HCT116 (cell line): ENCODE data around the gene PLEKHG3. TPM values are rescaled to one million over a fixed set of nuclear protein-coding genes. Genes with fewer than 3 reads are reported as not detected.

Source experiments
- ATAC-seq: fragments of 200-7000 bp; cut with Tn5 transposase; 2 replicates; pipeline ENCODE4 v1.9.1; 2020; ENCODE audit warnings: mild to moderate bottlenecking, moderate library complexity
- BruUV-seq: library from RNA; stranded (reverse); fragments of 400-500 nt; replicated peaks from 2 replicates; lab custom pipeline; 2021; lab: Mats Ljungman, UMichigan
- CTCF ChIA-PET: fragments of 300-600 bp; sonication (Branson Sonifier 250); formaldehyde crosslinking; loops from one replicate; lab custom pipeline; 2021; ENCODE audit warnings: antibody characterized with exemption; lab: Charles Lee
- POLR2A ChIA-PET: fragments of 300-600, 350-600 bp; sonication (Branson Sonifier 250); formaldehyde crosslinking; loops from one replicate; lab custom pipeline; 2021; ENCODE audit warnings: antibody characterized with exemption; lab: Charles Lee
- RAD21 ChIA-PET, 2 experiments: fragments of 300-600 bp; sonication (Branson Sonifier 250); formaldehyde crosslinking; loops; one replicate each; lab custom pipeline; 2023; ENCODE audit warnings: low total read pairs in 2 of 2; ENCODE audit not compliant: uncharacterized antibody in 2 of 2, unreplicated experiment in 2 of 2, low non-redundant PET in 1 of 2; lab: Charles Lee
- DNase-seq: peaks from one replicate; pipeline ENCODE4 v3.0.0-alpha.2; 2010; ENCODE audit warnings: low read depth, low spot score
- H2AFZ ChIP-seq: fragments of 200-600 bp; shearing (Covaris generic), sonication (generic); 2 replicates; pipeline ENCODE4 v1.6.1; 2017; ENCODE audit warnings: low read depth, mixed run types, mixed read lengths, antibody characterized with exemption, low read length; ENCODE audit not compliant: poor library complexity, severe bottlenecking
- H3K27ac ChIP-seq: 2 replicates; pipeline ENCODE4 v1.5.1; 2012; ENCODE audit warnings: low read depth, low read length
- H3K27me3 ChIP-seq: fragments of 200-600 bp; sonication (generic); 2 replicates; pipeline ENCODE4 v1.6.1; 2016; ENCODE audit warnings: mixed run types, low read length, mixed read lengths; ENCODE audit not compliant: insufficient read depth
- H3K36me3 ChIP-seq, 2 experiments: fragments of 200-500 bp in 1 of 2; fragments of 200-600 bp in 1 of 2; sonication (Bioruptor generic) in 1 of 2; sonication (generic) in 1 of 2; 2 replicates each; pipeline versions ENCODE4 v1.5.1 to v1.6.1; 2014 to 2016; ENCODE audit warnings: low read length in 2 of 2, inconsistent platforms in 1 of 2, mixed read lengths in 1 of 2, mixed run types in 1 of 2; ENCODE audit not compliant: insufficient read depth in 2 of 2, control insufficient read depth in 1 of 2
- H3K4me1 ChIP-seq, 2 experiments: fragments of 200-600 bp in 1 of 2; sonication (generic) in 1 of 2; 2 replicates each; pipeline versions ENCODE4 v1.5.1 to v1.6.1; 2012 to 2017; ENCODE audit warnings: low read length in 2 of 2, inconsistent platforms in 1 of 2, mild to moderate bottlenecking in 1 of 2, mixed read lengths in 1 of 2, mixed run types in 1 of 2, moderate library complexity in 1 of 2; ENCODE audit not compliant: insufficient read depth in 2 of 2, control insufficient read depth in 1 of 2
- H3K4me2 ChIP-seq: fragments of 200-600 bp; sonication (generic); 2 replicates; pipeline ENCODE4 v1.6.1; 2017; ENCODE audit warnings: mixed run types, low read length, mixed read lengths
- H3K4me3 ChIP-seq, 2 experiments: fragments of 200-600 bp in 1 of 2; sonication (generic) in 1 of 2; replicated peaks in 1 of 2; 2 replicates each; pipeline ENCODE4 v1.5.1; 2011 to 2016; ENCODE audit warnings: low read length in 2 of 2, control low read depth in 1 of 2, low read depth in 1 of 2, mild to moderate bottlenecking in 1 of 2, mixed read lengths in 1 of 2, mixed run types in 1 of 2
- H3K79me2 ChIP-seq: fragments of 200-600 bp; sonication (generic); 2 replicates; pipeline ENCODE4 v1.6.1; 2017; ENCODE audit warnings: mild to moderate bottlenecking, mixed run types, low read length, moderate library complexity, mixed read lengths; ENCODE audit not compliant: insufficient read depth
- H3K9ac ChIP-seq: fragments of 200-600 bp; sonication (generic); 2 replicates; pipeline ENCODE4 v1.6.1; 2016; ENCODE audit warnings: low read length, mixed read lengths
- H3K9me2 ChIP-seq: fragments of 200-600 bp; sonication (generic), shearing (Covaris generic); 2 replicates; pipeline ENCODE4 v1.6.1; 2017; ENCODE audit warnings: mixed run types, mild to moderate bottlenecking, moderate library complexity; ENCODE audit not compliant: insufficient read depth
- H3K9me3 ChIP-seq, 2 experiments: fragments of 200-500 bp in 1 of 2; fragments of 200-600 bp in 1 of 2; sonication (Bioruptor generic) in 1 of 2; sonication (generic) in 1 of 2; 2 replicates each; pipeline ENCODE4 v1.6.1; 2014 to 2017; ENCODE audit warnings: low read length in 2 of 2, mixed read lengths in 2 of 2, inconsistent platforms in 1 of 2, low read depth in 1 of 2, mild to moderate bottlenecking in 1 of 2, mixed run types in 1 of 2, moderate library complexity in 1 of 2; ENCODE audit not compliant: control insufficient read depth in 1 of 2, insufficient read depth in 1 of 2
- H4K20me1 ChIP-seq: fragments of 200-600 bp; sonication (generic), shearing (Covaris generic); 2 replicates; pipeline ENCODE4 v1.6.1; 2017; ENCODE audit warnings: mixed run types, mild to moderate bottlenecking, moderate library complexity; ENCODE audit not compliant: insufficient read depth
- CBX3 ChIP-seq: IDR thresholded peaks from 2 replicates; pipeline ENCODE4 v1.6.1; 2012; ENCODE audit warnings: low read depth
- CEBPB ChIP-seq: IDR thresholded peaks from 2 replicates; pipeline ENCODE4 v1.6.1; 2012; ENCODE audit warnings: low read depth
- EGR1 ChIP-seq: IDR thresholded peaks from 2 replicates; pipeline ENCODE4 v1.6.1; 2012; ENCODE audit warnings: low read depth
- ELF1 ChIP-seq: IDR thresholded peaks from 2 replicates; pipeline ENCODE4 v1.6.1; 2012; ENCODE audit warnings: low read depth, borderline replicate concordance
- EZH2 ChIP-seq: fragments of 200-600 bp; sonication (generic); IDR thresholded peaks from 2 replicates; pipeline ENCODE4 v1.6.1; 2017; ENCODE audit warnings: antibody characterized with exemption, mixed run types
- FOSL1 ChIP-seq: IDR thresholded peaks from 2 replicates; pipeline ENCODE4 v1.6.1; 2012; ENCODE audit warnings: low read depth
- JUND ChIP-seq: IDR thresholded peaks from 2 replicates; pipeline ENCODE4 v1.6.1; 2012
- MAX ChIP-seq: IDR thresholded peaks from 2 replicates; pipeline ENCODE4 v1.6.1; 2012
- POLR2A ChIP-seq: IDR thresholded peaks from 2 replicates; pipeline ENCODE4 v1.7.0; 2011; ENCODE audit warnings: borderline replicate concordance; ENCODE audit not compliant: insufficient read depth, insufficient read length; ENCODE audit errors: extremely low read depth
- POLR2AphosphoS5 ChIP-seq: IDR thresholded peaks from 2 replicates; pipeline ENCODE4 v1.6.1; 2011; ENCODE audit warnings: mild to moderate bottlenecking, low read depth, low read length, moderate library complexity
- REST ChIP-seq: IDR thresholded peaks from 2 replicates; pipeline ENCODE4 v1.6.1; 2012; ENCODE audit warnings: low read depth
- SIN3A ChIP-seq: IDR thresholded peaks from 2 replicates; pipeline ENCODE4 v1.6.1; 2012; ENCODE audit warnings: low read depth
- SP1 ChIP-seq: IDR thresholded peaks from 2 replicates; pipeline ENCODE4 v1.6.1; 2012; ENCODE audit warnings: low read depth
- SRF ChIP-seq: IDR thresholded peaks from 2 replicates; pipeline ENCODE4 v1.6.1; 2012; ENCODE audit warnings: low read depth
- TCF7L2 ChIP-seq: IDR thresholded peaks from 2 replicates; pipeline ENCODE4 v1.7.0; 2011; ENCODE audit warnings: borderline replicate concordance, inconsistent platforms; ENCODE audit not compliant: insufficient read depth, insufficient read length; ENCODE audit errors: extremely low read depth
- YY1 ChIP-seq: IDR thresholded peaks from 2 replicates; pipeline ENCODE4 v1.6.1; 2011; ENCODE audit warnings: low read length, low read depth, moderate library complexity, mild to moderate bottlenecking; ENCODE audit not compliant: insufficient replicate concordance; ENCODE audit errors: extremely low read depth
- ZBTB33 ChIP-seq: IDR thresholded peaks from 2 replicates; pipeline ENCODE4 v1.6.1; 2011; ENCODE audit warnings: mild to moderate bottlenecking, low read length, moderate library complexity; ENCODE audit not compliant: insufficient replicate concordance; ENCODE audit errors: extremely low read depth
- ZNF274 ChIP-seq: fragments of 200-500 bp; sonication (Bioruptor generic); IDR thresholded peaks from 2 replicates; pipeline ENCODE4 v1.6.1; 2014; ENCODE audit warnings: mild to moderate bottlenecking, low read depth, low read length, inconsistent platforms
- intact Hi-C: fragments of 100-400 bp; cut with micrococcal nuclease; formaldehyde crosslinking; loops from 2 replicates; pipeline ENCODE4 v1.10.0; 2022
- total RNA-seq: library from RNA; stranded (reverse); gene quantifications from one replicate; pipeline ENCODE4 v1.2.1, GENCODE V29; 2021; ENCODE audit not compliant: unreplicated experiment
- TF ChIP-seq, protein P1 (sequence below): IDR thresholded peaks from 2 replicates; pipeline ENCODE4 v1.6.1; 2012

Gene PLEKHG3
- total RNA-seq, 1 experiment from 2014 or later, result 55.6 TPM

DNA sequence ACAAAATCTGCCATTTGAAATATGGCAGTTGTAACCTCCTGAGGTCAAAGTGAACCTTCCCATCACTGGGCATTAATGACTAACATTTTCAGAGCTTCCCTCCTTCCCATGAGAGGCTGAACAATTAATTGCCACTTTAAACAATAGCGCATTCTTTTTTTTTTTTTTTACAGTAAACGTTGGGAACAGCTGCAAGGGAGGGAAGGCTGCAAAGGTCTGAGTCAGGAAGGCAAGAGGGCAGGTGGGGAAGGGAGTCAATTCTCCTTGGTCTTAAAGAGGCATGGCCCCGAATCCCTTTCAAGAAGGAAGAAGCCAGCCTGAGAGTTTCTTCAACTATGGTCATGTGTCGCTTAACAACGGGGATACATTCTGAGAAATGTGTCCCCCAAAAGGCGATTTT is 41.0 kb upstream of the PLEKHG3 start:
- CTCF ChIA-PET, result no interaction called here
- POLR2A ChIA-PET, result no interaction called here
- BruUV-seq, result no TSS peak

More for the DNA sequence above, 41.0 kb upstream of the PLEKHG3 start:
- Histone ChIP-seq H3K79me2 (no peaks in the 10 kb centered on the region), H3K27me3 (no peaks in the 10 kb centered on the region), H4K20me1 (no peaks in the 10 kb centered on the region), H3K9ac (no peak overlapping the region), H3K4me3 (no peak overlapping the region), H3K4me2 (no peak overlapping the region), H3K4me1 (no peaks in the 10 kb centered on the region), H3K9me3 (no peaks in the 10 kb centered on the region), H3K9me2 (no peaks in the 10 kb centered on the region), H2AFZ (no peak overlapping the region), H3K27ac (no peak overlapping the region), H3K36me3 (no peaks in the 10 kb centered on the region)
- ATAC-seq (no peak), DNase-seq (no peak)
- RAD21 ChIA-PET, result no interaction called here
- TF ChIP-seq POLR2A (no peak), POLR2AphosphoS5 (no peak), ELF1 (no peak), EGR1 (no peak), REST (no peak), JUND (no peak), TCF7L2 (no peak), CEBPB (no peak), MAX (no peak), EZH2 (no peak), SIN3A (no peak), CBX3 (no peak), YY1 (no peak), SRF (no peak), FOSL1 (no peak), ZNF274 (no peak), SP1 (no peak), ZBTB33 (no peak)
- TF ChIP-seq, protein P1, sequence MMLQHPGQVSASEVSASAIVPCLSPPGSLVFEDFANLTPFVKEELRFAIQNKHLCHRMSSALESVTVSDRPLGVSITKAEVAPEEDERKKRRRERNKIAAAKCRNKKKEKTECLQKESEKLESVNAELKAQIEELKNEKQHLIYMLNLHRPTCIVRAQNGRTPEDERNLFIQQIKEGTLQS, result no peak
- intact Hi-C loops, result no loop called here
